Effector memory CD8-positive, alpha-beta T cell (primary cell): Measurements from ENCODE around the gene NOMO2.
"Not testable (repeated sequence)": the region's sequence is repeated elsewhere in the genome, so short reads cannot be mapped to it uniquely, and the experiment has no call there.

Experiments used
- ATAC-seq: fragments of 150-1000 bp; cut with Tn5 transposase; replicated peaks from 2 replicates; pipeline ENCODE4 v1.10.0; 2021; ENCODE audit warnings: mild to moderate bottlenecking, moderate library complexity
- DNase-seq, 3 experiments: peaks; one replicate each; pipeline ENCODE4 v3.0.0; 2021
- H3K27ac Mint-ChIP-seq, 2 donors: one replicate each; pipeline ENCODE4 v1.8.0; 2022; ENCODE audit warnings: mild to moderate bottlenecking in 2 of 2, mixed read lengths in 2 of 2, moderate library complexity in 2 of 2
- H3K27me3 Mint-ChIP-seq, 2 donors: one replicate each; pipeline ENCODE4 v1.8.0; 2022; ENCODE audit warnings: mixed read lengths in 2 of 2
- H3K36me3 Mint-ChIP-seq: one replicate; pipeline ENCODE4 v1.8.0; 2022; ENCODE audit warnings: mild to moderate bottlenecking, moderate library complexity, mixed read lengths; ENCODE audit not compliant: insufficient read depth
- H3K4me1 Mint-ChIP-seq, 2 donors: one replicate each; pipeline ENCODE4 v1.8.0; 2022; ENCODE audit warnings: low read depth in 2 of 2, mixed read lengths in 2 of 2
- H3K4me3 Mint-ChIP-seq, 2 donors: one replicate each; pipeline ENCODE4 v1.8.0; 2022; ENCODE audit warnings: mild to moderate bottlenecking in 2 of 2, mixed read lengths in 2 of 2, moderate library complexity in 2 of 2
- H3K9me3 Mint-ChIP-seq, 2 donors: one replicate each; pipeline ENCODE4 v1.8.0; 2022; ENCODE audit warnings: mixed read lengths in 2 of 2

The NOMO2 gene

GRCh38 chr16:18394363-18394762, 167.5 kb downstream of the NOMO2 start:
- H3K36me3 Mint-ChIP-seq, H3K9me3 Mint-ChIP-seq, H3K27me3 Mint-ChIP-seq, H3K4me1 Mint-ChIP-seq, H3K27ac Mint-ChIP-seq, H3K4me3 Mint-ChIP-seq, DNase-seq, ATAC-seq: not testable (repeated sequence)

GRCh38 chr16:18387767-18388166, 174.1 kb downstream of the NOMO2 start:
- H3K27ac Mint-ChIP-seq, H3K4me3 Mint-ChIP-seq, H3K4me1 Mint-ChIP-seq, DNase-seq, H3K27me3 Mint-ChIP-seq, H3K9me3 Mint-ChIP-seq, H3K36me3 Mint-ChIP-seq, ATAC-seq: not testable (repeated sequence)

- H3K27me3 Mint-ChIP-seq, H3K9me3 Mint-ChIP-seq, H3K27ac Mint-ChIP-seq, H3K4me1 Mint-ChIP-seq, H3K36me3 Mint-ChIP-seq, H3K4me3 Mint-ChIP-seq, ATAC-seq: not testable (repeated sequence)
- DNase-seq = peak in 1 of 3 experiments; percentile 0
These were observed 175.4 kb downstream of the NOMO2 start for GRCh38 chr16:18386517-18386916.

DNA sequence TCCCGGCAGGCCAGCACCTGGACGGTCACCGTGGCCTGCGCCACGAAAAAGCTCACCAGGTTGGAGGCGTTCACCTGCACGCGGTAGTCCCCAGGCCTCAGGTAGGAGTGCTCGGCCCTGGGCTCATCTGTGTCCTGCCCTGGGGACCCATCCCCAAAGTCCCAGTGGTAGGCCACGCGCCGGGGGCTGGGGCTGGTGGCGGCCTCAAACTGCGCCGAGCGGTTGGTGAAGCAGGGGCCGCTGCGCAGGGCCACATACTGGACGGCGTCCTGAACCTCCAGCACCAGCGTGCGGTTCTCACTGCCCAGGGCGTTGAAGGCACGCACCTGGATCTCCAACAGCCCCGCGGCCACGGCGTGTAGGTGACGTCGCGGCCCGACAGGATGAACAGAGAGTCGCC, 176.6 kb downstream of the NOMO2 start:
- not testable (repeated sequence) for ATAC-seq, H3K27ac Mint-ChIP-seq, H3K36me3 Mint-ChIP-seq, H3K9me3 Mint-ChIP-seq, H3K27me3 Mint-ChIP-seq, H3K4me1 Mint-ChIP-seq, H3K4me3 Mint-ChIP-seq
- peak in 1 of 3 experiments; percentile 0 for DNase-seq

GRCh38 chr16:18384869-18385268, 177.0 kb downstream of the NOMO2 start:
- H3K4me1 Mint-ChIP-seq, H3K27me3 Mint-ChIP-seq, H3K27ac Mint-ChIP-seq, H3K9me3 Mint-ChIP-seq, ATAC-seq, H3K4me3 Mint-ChIP-seq, H3K36me3 Mint-ChIP-seq: not testable (repeated sequence)
- DNase-seq = peak in 1 of 3 experiments; percentile 0

DNA sequence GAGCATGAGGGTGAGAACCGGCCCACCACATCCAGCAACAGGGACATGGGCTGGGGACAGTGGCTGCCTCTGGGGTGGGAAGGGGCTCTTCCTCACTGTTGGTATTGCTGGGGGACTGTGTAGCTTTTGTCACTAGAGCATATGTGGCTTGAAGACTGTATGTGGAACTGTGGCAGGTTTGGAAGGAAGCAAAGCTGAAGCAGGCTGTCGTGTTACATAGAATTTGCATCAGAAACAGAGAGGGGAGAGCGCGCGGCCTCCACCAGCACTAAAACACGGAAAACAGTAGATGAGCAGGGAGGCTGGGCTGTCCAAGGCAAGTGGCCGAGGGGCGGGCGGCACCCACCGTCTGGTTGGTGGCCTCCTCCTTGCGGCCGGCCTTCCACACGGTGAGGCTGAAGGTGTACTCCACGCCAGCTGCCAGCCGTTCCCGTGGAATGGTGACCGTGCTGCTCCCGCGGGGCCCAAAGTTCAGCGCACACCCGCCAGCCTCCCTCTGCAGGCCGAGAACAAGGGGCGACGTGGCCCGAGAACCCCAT, 177.7 kb downstream of the NOMO2 start:
- DNase-seq = peak in 1 of 3 experiments; percentile 0
- not testable (repeated sequence) for H3K4me1 Mint-ChIP-seq, ATAC-seq, H3K27ac Mint-ChIP-seq, H3K36me3 Mint-ChIP-seq, H3K9me3 Mint-ChIP-seq, H3K4me3 Mint-ChIP-seq, H3K27me3 Mint-ChIP-seq

- not testable (repeated sequence) for H3K4me3 Mint-ChIP-seq, H3K27me3 Mint-ChIP-seq, H3K4me1 Mint-ChIP-seq, H3K27ac Mint-ChIP-seq, H3K9me3 Mint-ChIP-seq, H3K36me3 Mint-ChIP-seq, ATAC-seq
- DNase-seq = peak in 1 of 3 experiments; percentile 0
These were observed 179.2 kb downstream of the NOMO2 start for GRCh38 chr16:18382696-18383095.
